Natural killer cell (primary cell): ENCODE results near the gene KIF21B. TPM values are rescaled to one million over a fixed set of nuclear protein-coding genes. Genes with fewer than 3 reads are reported as not detected.
A peak's percentile ranks its signal among the peaks of the same experiment; 100 is the strongest.

Experiments
- ATAC-seq, 3 donors: fragments of 150-1000 bp in 2 of 3; fragments of 200-7000 bp in 1 of 3; cut with Tn5 transposase; 1 replicate in 1 of 3; 2 replicates in 2 of 3; pipeline ENCODE4 v1.10.0; 2021; ENCODE audit warnings: mild to moderate bottlenecking in 2 of 3, moderate library complexity in 2 of 3
- DNase-seq, 2 donors: peaks; one replicate each; pipeline versions ENCODE4 v3.0.0 to v3.0.0-alpha.2; 2013 to 2021; ENCODE audit warnings: mixed read lengths in 1 of 2
- H3K27ac ChIP-seq: one replicate; pipeline ENCODE4 v1.5.1; 2013; ENCODE audit warnings: mild to moderate bottlenecking, low read length
- H3K27me3 ChIP-seq: one replicate; pipeline ENCODE4 v1.6.1; 2013; ENCODE audit warnings: low read length; ENCODE audit not compliant: control insufficient read depth, insufficient read depth
- H3K36me3 ChIP-seq: one replicate; pipeline ENCODE4 v1.6.1; 2013; ENCODE audit warnings: low read length; ENCODE audit not compliant: control insufficient read depth, insufficient read depth
- H3K4me1 ChIP-seq: one replicate; pipeline ENCODE4 v1.6.1; 2013; ENCODE audit warnings: low read length; ENCODE audit not compliant: control insufficient read depth, insufficient read depth
- H3K4me3 ChIP-seq: one replicate; pipeline ENCODE4 v1.5.1; 2013; ENCODE audit warnings: low read length
- H3K9me3 ChIP-seq: one replicate; pipeline ENCODE4 v1.6.1; 2013; ENCODE audit warnings: low read length; ENCODE audit not compliant: control insufficient read depth, insufficient read depth
- H3K27ac Mint-ChIP-seq, 2 donors: one replicate each; pipeline ENCODE4 v1.8.0; 2022; ENCODE audit warnings: mild to moderate bottlenecking in 2 of 2, mixed read lengths in 2 of 2, moderate library complexity in 1 of 2
- H3K27me3 Mint-ChIP-seq, 2 donors: one replicate each; pipeline ENCODE4 v1.8.0; 2022; ENCODE audit warnings: low read depth in 2 of 2, mixed read lengths in 2 of 2
- H3K36me3 Mint-ChIP-seq: one replicate; pipeline ENCODE4 v1.8.0; 2022; ENCODE audit warnings: mixed read lengths
- H3K4me1 Mint-ChIP-seq, 2 donors: one replicate each; pipeline ENCODE4 v1.8.0; 2022; ENCODE audit warnings: mixed read lengths in 2 of 2
- H3K4me3 Mint-ChIP-seq: one replicate; pipeline ENCODE4 v1.8.0; 2022; ENCODE audit warnings: mild to moderate bottlenecking, moderate library complexity, mixed read lengths
- H3K9me3 Mint-ChIP-seq, 2 donors: one replicate each; pipeline ENCODE4 v1.8.0; 2022; ENCODE audit warnings: mixed read lengths in 2 of 2
- WGBS: methylation state at CpG from one replicate; pipeline ENCODE4 v1.1.7; 2013; ENCODE audit warnings: missing lambda C conversion rate; ENCODE audit not compliant: insufficient coverage; 5-methylcytosine and 5-hydroxymethylcytosine counted together
- intact Hi-C: fragments of 100-400 bp; cut with micrococcal nuclease; formaldehyde crosslinking; loops from one replicate; pipeline ENCODE4 v1.14.2; 2022
- total RNA-seq, 4 donors: library from RNA; stranded (reverse); fragments of 120-200 nt in 1 of 4; gene quantifications; one replicate each; pipeline versions ENCODE4 v1.2.3 to v1.2.4, GENCODE V29; 2013 to 2022
- TF ChIP-seq, protein P1 (sequence below): fragments of 200-600 bp; IDR thresholded peaks from one replicate; pipeline ENCODE4 v1.8.0; 2022; ENCODE audit warnings: antibody characterized with exemption

Gene KIF21B
- total RNA-seq, 3 donors from 2014 or later (not counting 1 experiment from before 2014, with no cell fraction given) = 102 to 129 (median 126) TPM

DNA sequence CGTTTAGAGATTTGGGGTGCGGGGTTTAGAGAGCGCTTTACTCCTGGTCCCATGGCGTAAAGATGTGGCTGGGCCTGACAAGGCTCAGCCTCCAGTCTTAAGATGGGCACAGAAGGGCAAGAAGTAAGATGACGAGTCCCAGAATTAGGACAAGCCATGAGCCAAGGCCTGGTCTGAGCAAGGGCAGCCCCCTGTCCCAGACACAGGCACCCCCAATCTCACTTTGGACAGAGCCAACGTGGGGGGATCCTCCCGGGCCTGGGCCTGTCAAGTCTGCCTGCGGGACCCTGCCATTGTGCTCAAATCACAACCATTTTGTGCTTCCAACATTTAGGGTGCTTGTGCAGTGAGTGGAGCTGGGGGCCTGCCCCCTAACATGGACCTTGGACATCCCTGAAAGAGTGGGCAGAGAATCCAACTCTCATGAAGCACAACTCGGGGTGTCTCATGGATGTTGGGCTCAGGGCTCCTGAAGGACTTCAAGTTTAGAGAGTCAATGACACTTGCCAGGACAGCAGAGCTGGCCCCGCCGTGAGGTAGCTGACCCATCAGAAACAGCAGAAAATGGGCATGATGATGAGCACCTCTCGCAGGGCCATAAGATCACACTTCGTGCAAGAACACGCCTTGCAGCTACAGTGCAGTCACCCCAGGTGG is 52.6 kb downstream of the KIF21B start:
- H3K9me3 ChIP-seq = no peaks in the 10 kb centered on the region
- Mint-ChIP-seq H3K4me3 (no peak overlapping the region), H3K27ac (peak overlapping the region; percentile 78 to 80), H3K4me1 (peaks cover 14 to 35% of the 10 kb centered on the region in 2 donors), H3K36me3 (no peaks in the 10 kb centered on the region), H3K27me3 (no peaks in the 10 kb centered on the region), H3K9me3 (no peaks in the 10 kb centered on the region)
- TF ChIP-seq, protein P1, sequence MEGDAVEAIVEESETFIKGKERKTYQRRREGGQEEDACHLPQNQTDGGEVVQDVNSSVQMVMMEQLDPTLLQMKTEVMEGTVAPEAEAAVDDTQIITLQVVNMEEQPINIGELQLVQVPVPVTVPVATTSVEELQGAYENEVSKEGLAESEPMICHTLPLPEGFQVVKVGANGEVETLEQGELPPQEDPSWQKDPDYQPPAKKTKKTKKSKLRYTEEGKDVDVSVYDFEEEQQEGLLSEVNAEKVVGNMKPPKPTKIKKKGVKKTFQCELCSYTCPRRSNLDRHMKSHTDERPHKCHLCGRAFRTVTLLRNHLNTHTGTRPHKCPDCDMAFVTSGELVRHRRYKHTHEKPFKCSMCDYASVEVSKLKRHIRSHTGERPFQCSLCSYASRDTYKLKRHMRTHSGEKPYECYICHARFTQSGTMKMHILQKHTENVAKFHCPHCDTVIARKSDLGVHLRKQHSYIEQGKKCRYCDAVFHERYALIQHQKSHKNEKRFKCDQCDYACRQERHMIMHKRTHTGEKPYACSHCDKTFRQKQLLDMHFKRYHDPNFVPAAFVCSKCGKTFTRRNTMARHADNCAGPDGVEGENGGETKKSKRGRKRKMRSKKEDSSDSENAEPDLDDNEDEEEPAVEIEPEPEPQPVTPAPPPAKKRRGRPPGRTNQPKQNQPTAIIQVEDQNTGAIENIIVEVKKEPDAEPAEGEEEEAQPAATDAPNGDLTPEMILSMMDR = no peak
- H3K4me1 ChIP-seq = peaks cover 14% of the 10 kb centered on the region
- no peak for DNase-seq
- intact Hi-C loops = no loop called here
- ATAC-seq = no peak
- peaks cover 41% of the 10 kb centered on the region for H3K36me3 ChIP-seq
- no peaks in the 10 kb centered on the region for H3K27me3 ChIP-seq
- 91% methylated on average over 14 of the region's 14 CpGs for WGBS
- no peak overlapping the region for H3K4me3 ChIP-seq
- no peak overlapping the region for H3K27ac ChIP-seq

DNA sequence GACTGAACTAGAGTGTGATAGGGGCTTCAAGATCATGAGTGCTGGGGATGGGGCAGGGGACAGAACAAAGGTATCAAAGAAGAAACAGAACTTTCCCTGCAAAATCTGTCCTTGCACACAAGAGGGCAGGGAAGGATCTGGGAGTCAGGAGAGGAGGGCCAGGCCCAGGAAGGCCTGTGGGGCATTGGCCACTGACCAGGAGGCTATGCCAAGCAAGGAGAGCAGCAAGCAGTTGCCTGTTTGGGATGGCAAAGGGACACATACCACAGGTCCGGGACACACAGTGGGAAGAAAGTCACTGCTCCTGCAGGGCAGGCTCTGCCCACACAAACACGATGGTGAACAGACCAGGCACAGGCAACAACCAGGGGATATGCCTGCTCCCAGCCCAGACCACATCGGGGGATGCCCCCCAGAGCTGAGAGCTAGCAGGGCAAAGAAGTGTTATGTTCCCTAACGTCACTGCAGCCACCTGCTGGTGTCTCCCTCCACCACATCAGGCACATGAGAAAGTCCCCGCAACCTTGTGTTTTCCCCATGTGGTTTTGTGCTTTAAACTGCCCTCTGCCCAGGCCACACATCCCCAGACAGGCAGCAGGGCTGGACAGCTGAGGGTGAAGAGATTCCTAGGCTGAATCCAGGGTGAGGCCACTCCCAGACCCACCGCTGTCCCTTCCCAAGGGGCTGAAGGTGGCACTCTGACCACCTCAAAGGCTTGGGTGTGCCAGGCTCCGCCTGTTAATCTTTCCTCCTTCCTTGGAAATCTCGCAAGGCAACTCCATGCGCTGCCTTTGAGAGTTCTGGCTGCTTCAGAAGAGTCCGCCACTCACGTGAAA is 53.6 kb downstream of the KIF21B start:
- Mint-ChIP-seq H3K27me3 (no peaks in the 10 kb centered on the region), H3K9me3 (no peaks in the 10 kb centered on the region), H3K4me1 (peaks cover 14 to 35% of the 10 kb centered on the region in 2 donors), H3K4me3 (no peak overlapping the region), H3K27ac (peak overlapping the region; percentile 78 to 80), H3K36me3 (no peaks in the 10 kb centered on the region)
- ATAC-seq (peak; percentile 65 to 87 (median 84)), DNase-seq (peak; percentile 29 to 57)
- Histone ChIP-seq H3K27me3 (no peaks in the 10 kb centered on the region), H3K27ac (no peak overlapping the region), H3K4me3 (no peak overlapping the region), H3K4me1 (peaks cover 14% of the 10 kb centered on the region), H3K9me3 (no peaks in the 10 kb centered on the region), H3K36me3 (peaks cover 37% of the 10 kb centered on the region)
- intact Hi-C loops = no loop called here
- TF ChIP-seq, protein P1 = no peak
- 71% methylated on average over 11 of the region's 11 CpGs for WGBS

DNA sequence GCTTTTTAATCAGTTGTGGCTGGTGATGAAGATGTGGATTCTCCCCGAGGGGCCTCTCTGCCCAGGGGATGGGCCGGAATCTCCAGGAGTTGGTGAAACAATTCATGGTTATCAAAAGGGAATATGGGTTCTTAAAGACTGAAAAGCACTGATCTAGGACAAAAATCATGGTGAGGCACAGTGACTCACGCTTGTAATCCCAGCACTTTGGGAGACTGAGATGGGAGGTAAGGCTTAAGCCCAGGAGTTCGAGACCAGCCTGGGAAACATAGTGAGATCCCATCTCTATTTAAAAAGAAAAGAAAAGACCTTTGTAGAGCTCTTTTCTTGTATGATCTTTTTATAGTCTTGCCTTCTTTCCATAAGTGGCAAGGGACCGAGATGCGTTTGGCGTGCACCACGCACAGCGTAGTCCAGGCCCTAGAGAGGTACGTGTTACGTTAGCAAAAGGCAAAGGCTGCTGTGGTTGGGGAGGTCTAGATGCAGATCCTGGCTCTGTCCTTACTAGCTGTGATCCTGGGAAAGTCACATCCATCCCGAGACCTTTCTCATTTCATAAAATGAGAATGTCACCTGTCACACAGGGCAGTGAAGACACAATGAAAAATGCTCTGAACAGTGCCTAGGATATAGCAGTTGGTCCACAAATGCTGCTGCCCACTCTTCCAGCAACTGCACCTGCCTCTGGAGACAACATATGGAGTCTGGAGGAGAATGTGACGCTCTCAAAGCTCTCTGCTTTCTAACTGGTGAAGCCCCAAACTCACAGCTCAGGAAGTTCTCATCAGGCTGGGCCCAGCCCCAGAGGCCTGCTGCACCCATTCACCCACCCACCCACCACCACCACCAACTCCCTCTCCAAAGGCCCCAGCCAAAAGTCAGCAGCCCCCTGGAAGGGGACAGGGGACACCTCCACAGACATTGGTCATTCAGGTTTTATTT is 54.8 kb downstream of the KIF21B start:
- Mint-ChIP-seq H3K9me3 (no peaks in the 10 kb centered on the region), H3K27ac (peak overlapping the region; percentile 78 to 80), H3K4me3 (no peak overlapping the region), H3K27me3 (no peaks in the 10 kb centered on the region), H3K4me1 (peaks cover 14 to 36% of the 10 kb centered on the region in 2 donors), H3K36me3 (no peaks in the 10 kb centered on the region)
- no peak overlapping the region for H3K27ac ChIP-seq
- WGBS = 93% methylated on average over 13 of the region's 13 CpGs
- intact Hi-C loops = no loop called here
- ATAC-seq = no peak
- no peaks in the 10 kb centered on the region for H3K9me3 ChIP-seq
- H3K36me3 ChIP-seq = peaks cover 30% of the 10 kb centered on the region
- H3K27me3 ChIP-seq = no peaks in the 10 kb centered on the region
- peaks cover 14% of the 10 kb centered on the region for H3K4me1 ChIP-seq
- DNase-seq = no peak
- no peak overlapping the region for H3K4me3 ChIP-seq
- TF ChIP-seq, protein P1 = no peak
